Measurements from ENCODE around the gene F11R.
"Not testable (repeated sequence)": the region's sequence is repeated elsewhere in the genome, so short reads cannot be mapped to it uniquely, and the experiment has no call there.

F11R gene

GRCh38 chr1:160972939-160973338 lies 48.0 kb downstream of the F11R start:
- no peak for DNase-seq (ENCODE audit: low read depth in 2 of 2)

- DNase-seq (ENCODE audit: low read depth in 2 of 2) = no peak
Measured at GRCh38 chr1:160971618-160972056, 49.3 kb downstream of the F11R start.

GRCh38 chr1:160963521-160963920 lies 57.4 kb downstream of the F11R start:
- no peak for DNase-seq (ENCODE audit: low read depth in 2 of 2)

- DNase-seq (ENCODE audit: low read depth in 2 of 2) = no peak
Measured at GRCh38 chr1:160961419-160961818, 59.5 kb downstream of the F11R start.

- no peak for DNase-seq (ENCODE audit: low read depth in 2 of 2)
Measured at GRCh38 chr1:160956966-160957365, 64.0 kb downstream of the F11R start.

GRCh38 chr1:160954158-160955104 lies 66.5 kb downstream of the F11R start, which contains the start of gene ITLN2:
Gene ITLN2 (minus strand): TSS chr1:160954809. CDS start chr1:160954741, 68 bp downstream.
- no peak for DNase-seq (ENCODE audit: low read depth in 2 of 2)

GRCh38 chr1:160953030-160953429 lies 67.9 kb downstream of the F11R start:
- no peak for DNase-seq (ENCODE audit: low read depth in 2 of 2)

- no peak for DNase-seq (ENCODE audit: low read depth in 2 of 2)
Measured at GRCh38 chr1:160952129-160952510, 68.8 kb downstream of the F11R start.

- DNase-seq (ENCODE audit: low read depth in 2 of 2) = peak; percentile 20 to 44
Measured at GRCh38 chr1:160951443-160952128, 69.4 kb downstream of the F11R start.

GRCh38 chr1:160950657-160951056 lies 70.3 kb downstream of the F11R start:
- DNase-seq (ENCODE audit: low read depth in 2 of 2) = no peak

- DNase-seq (ENCODE audit: low read depth in 2 of 2) = no peak
Measured at GRCh38 chr1:160949881-160950280, 71.1 kb downstream of the F11R start.

- not testable (repeated sequence) for DNase-seq (ENCODE audit: low read depth in 2 of 2)
Measured at GRCh38 chr1:160949216-160949880, 71.6 kb downstream of the F11R start.

GRCh38 chr1:160947174-160947759 lies 73.7 kb downstream of the F11R start:
- DNase-seq (ENCODE audit: low read depth in 2 of 2) = not testable (repeated sequence)

- not testable (repeated sequence) for DNase-seq (ENCODE audit: low read depth in 2 of 2)
Measured at GRCh38 chr1:160945881-160946280, 75.1 kb downstream of the F11R start.
